Esophagus muscularis mucosa (tissue), 2 donors: ENCODE results near the gene ADH7.
"Not testable (repeated sequence)": the region's sequence is repeated elsewhere in the genome, so short reads cannot be mapped to it uniquely, and the experiment has no call there.

Source experiments
- POLR2A ChIP-seq: fragments of 450-650 bp; IDR thresholded peaks from one replicate; pipeline ENCODE4 v1.6.1; 2017; ENCODE audit warnings: antibody characterized with exemption, moderate library complexity, mild to moderate bottlenecking, low read depth
- POLR2AphosphoS5 ChIP-seq, 2 donors: sonication (generic); formaldehyde crosslinking; IDR thresholded peaks; one replicate each; pipeline ENCODE4 v1.6.1; 2017; ENCODE audit warnings: antibody characterized with exemption in 2 of 2

DNA sequence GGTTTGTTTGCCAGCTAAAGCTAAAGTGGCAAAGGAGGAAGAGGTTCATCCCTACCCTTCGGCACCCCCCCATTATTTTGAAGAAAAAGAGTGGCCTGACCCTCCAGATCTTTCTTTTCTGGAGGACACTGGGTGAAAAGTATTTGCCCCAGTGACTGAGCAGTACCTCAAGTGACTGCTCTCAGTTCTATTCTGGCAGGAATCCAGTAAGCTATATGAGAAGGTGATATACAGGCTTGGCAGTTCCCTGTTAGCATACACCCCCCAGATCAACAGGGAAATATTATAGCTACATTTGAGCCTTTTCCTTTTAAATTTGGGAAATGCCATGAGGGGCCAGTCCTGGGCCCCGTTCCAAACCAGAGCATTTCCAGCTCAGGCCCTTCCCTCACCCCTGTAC lies 67.3 kb downstream of the ADH7 start:
- TF ChIP-seq POLR2A; POLR2AphosphoS5 (IDR thresholded peaks at IDR 0.05): not testable (repeated sequence)
